Activated T-cell treated with anti-CD3 and anti-CD28 coated beads for 24 hours (primary cell): ENCODE measurements around the gene LMF1.
"Not testable (repeated sequence)": the region's sequence is repeated elsewhere in the genome, so short reads cannot be mapped to it uniquely, and the experiment has no call there.

Source experiments
- DNase-seq: peaks from one replicate; pipeline ENCODE4 v3.0.0-alpha.2; 2020; ENCODE audit warnings: low read depth

The LMF1 gene

GRCh38 chr16:970386-970765 lies 408 bp downstream of the LMF1 start:
- DNase-seq, result no peak

GRCh38 chr16:969508-970385 lies 1.0 kb downstream of the LMF1 start:
- DNase-seq, result no peak

GRCh38 chr16:968620-969019 lies 2.2 kb downstream of the LMF1 start:
- no peak for DNase-seq

GRCh38 chr16:967546-968295 lies 3.1 kb downstream of the LMF1 start:
- DNase-seq, result no peak

- DNase-seq, result no peak
Observed at GRCh38 chr16:967077-967541, 3.7 kb downstream of the LMF1 start.

- no peak for DNase-seq
Observed at GRCh38 chr16:966505-966904, 4.3 kb downstream of the LMF1 start.

- DNase-seq, result no peak
Observed at GRCh38 chr16:966035-966434, 4.7 kb downstream of the LMF1 start.

GRCh38 chr16:965487-965886 lies 5.3 kb downstream of the LMF1 start:
- no peak for DNase-seq

GRCh38 chr16:965036-965395 lies 5.8 kb downstream of the LMF1 start:
- DNase-seq, result no peak

GRCh38 chr16:964356-965035 lies 6.3 kb downstream of the LMF1 start:
- DNase-seq, result peak; percentile 38

GRCh38 chr16:963913-964312 lies 6.9 kb downstream of the LMF1 start:
- no peak for DNase-seq

GRCh38 chr16:962901-963814 lies 7.6 kb downstream of the LMF1 start:
- no peak for DNase-seq

GRCh38 chr16:962366-962765 lies 8.4 kb downstream of the LMF1 start:
- DNase-seq, result no peak

GRCh38 chr16:959232-960040 lies 11.3 kb downstream of the LMF1 start:
- DNase-seq, result no peak

- not testable (repeated sequence) for DNase-seq
Observed at GRCh38 chr16:955766-956165, 15.0 kb downstream of the LMF1 start.

GRCh38 chr16:953818-954217 lies 17.0 kb downstream of the LMF1 start:
- not testable (repeated sequence) for DNase-seq

GRCh38 chr16:952321-952720 lies 18.5 kb downstream of the LMF1 start:
- DNase-seq, result no peak

- DNase-seq, result no peak
Observed at GRCh38 chr16:951660-952301, 19.0 kb downstream of the LMF1 start.

GRCh38 chr16:950733-951573 lies 19.8 kb downstream of the LMF1 start:
- DNase-seq, result not testable (repeated sequence)
